NCI-H2227 treated with DMSO at 0.1 percent for 48 hours (cell line): Measurements from ENCODE around the gene TTC34.

Experiments
- DNase-seq: peaks from one replicate; lab custom pipeline; 2025; lab: John Stamatoyannopoulos, UW

Gene TTC34

GRCh38 chr1:2801535-2802291 is at the start of gene TTC34:
Gene TTC34 (minus strand): TSS chr1:2801693. CDS start chr1:2800827, 866 bp downstream.
- no peak for DNase-seq

- DNase-seq: no peak
These were observed 49.0 kb upstream of the TTC34 start for GRCh38 chr1:2850502-2850901.

GRCh38 chr1:2848006-2848670 is 46.6 kb upstream of the TTC34 start:
- DNase-seq: no peak

- no peak for DNase-seq
These were observed 45.8 kb upstream of the TTC34 start for GRCh38 chr1:2847086-2847985.

- DNase-seq: no peak
These were observed 44.4 kb upstream of the TTC34 start for GRCh38 chr1:2845869-2846268.

- no peak for DNase-seq
These were observed 38.7 kb upstream of the TTC34 start for GRCh38 chr1:2840036-2840809.

GRCh38 chr1:2837823-2838222 is 36.3 kb upstream of the TTC34 start:
- no peak for DNase-seq

- no peak for DNase-seq
These were observed 35.8 kb upstream of the TTC34 start for GRCh38 chr1:2837316-2837715.

- no peak for DNase-seq
These were observed 35.0 kb upstream of the TTC34 start for GRCh38 chr1:2836333-2836970.

- DNase-seq: no peak
These were observed 34.2 kb upstream of the TTC34 start for GRCh38 chr1:2835650-2836159.

- DNase-seq: no peak
These were observed 33.5 kb upstream of the TTC34 start for GRCh38 chr1:2834741-2835564.

- no peak for DNase-seq
These were observed 32.6 kb upstream of the TTC34 start for GRCh38 chr1:2834146-2834475.

- DNase-seq: no peak
These were observed 32.1 kb upstream of the TTC34 start for GRCh38 chr1:2833454-2834145.

GRCh38 chr1:2832506-2833453 is 31.3 kb upstream of the TTC34 start:
- no peak for DNase-seq

- no peak for DNase-seq
These were observed 30.2 kb upstream of the TTC34 start for GRCh38 chr1:2831596-2832212.

- DNase-seq: no peak
These were observed 29.4 kb upstream of the TTC34 start for GRCh38 chr1:2830761-2831425.

- no peak for DNase-seq
These were observed 28.5 kb upstream of the TTC34 start for GRCh38 chr1:2829846-2830615.
